ENCODE measurements around the gene BORCS6.

The BORCS6 gene

GRCh38 chr17:8210761-8211458, 20.9 kb upstream of the BORCS6 start:
- no peak for DNase-seq

- DNase-seq: peak; percentile 47
Observed at GRCh38 chr17:8209907-8210760, 20.2 kb upstream of the BORCS6 start, which contains the start of gene AURKB. AURKB (minus strand) TSS chr17:8210575; CDS start chr17:8210224, 351 bp downstream.

GRCh38 chr17:8206536-8206935, 16.6 kb upstream of the BORCS6 start:
- DNase-seq: no peak

GRCh38 chr17:8204761-8205555, 15.0 kb upstream of the BORCS6 start:
- no peak for DNase-seq

GRCh38 chr17:8192070-8192815, 2.3 kb upstream of the BORCS6 start:
- no peak for DNase-seq

- DNase-seq: no peak
Observed at GRCh38 chr17:8190506-8190905, 526 bp upstream of the BORCS6 start.

- DNase-seq: no peak
Observed at GRCh38 chr17:8189041-8189710, 804 bp downstream of the BORCS6 start.

GRCh38 chr17:8188263-8188839, 1.6 kb downstream of the BORCS6 start:
- DNase-seq: no peak

GRCh38 chr17:8187517-8188262, 2.3 kb downstream of the BORCS6 start:
- peak; percentile 55 for DNase-seq

GRCh38 chr17:8186787-8187516, 3.0 kb downstream of the BORCS6 start:
- DNase-seq: peak; percentile 89

- DNase-seq: no peak
Observed at GRCh38 chr17:8186446-8186786, 3.6 kb downstream of the BORCS6 start.

- peak; percentile 12 for DNase-seq
Observed at GRCh38 chr17:8185582-8186445, 4.2 kb downstream of the BORCS6 start.

GRCh38 chr17:8176998-8177731, 12.8 kb downstream of the BORCS6 start:
- DNase-seq: no peak

- peak; percentile 41 for DNase-seq
Observed at GRCh38 chr17:8176197-8176940, 13.6 kb downstream of the BORCS6 start, which contains the start of gene TMEM107. TMEM107 (minus strand) TSS chr17:8176380; CDS start chr17:8176286, 94 bp downstream.

GRCh38 chr17:8175795-8176196, 14.2 kb downstream of the BORCS6 start:
- no peak for DNase-seq

- DNase-seq: no peak
Observed at GRCh38 chr17:8173871-8174322, 16.1 kb downstream of the BORCS6 start.
